Right lung (tissue), 5 donors: ENCODE results near the gene ARHGAP1. TPM values are rescaled to one million over a fixed set of nuclear protein-coding genes. Genes with fewer than 3 reads are reported as not detected.

ENCODE experiments used
- DNase-seq, 2 donors: peaks; one replicate each; pipeline ENCODE4 v3.0.0-alpha.2; 2013
- polyA plus RNA-seq, 5 donors: library from polyadenylated mRNA; unstranded; fragments of 120-200 nt; gene quantifications; one replicate each; pipeline versions ENCODE4 v1.2.1 to v1.2.3, GENCODE V29; 2013; ENCODE audit warnings: inconsistent platforms in 1 of 5, low replicate concordance in 1 of 5; ENCODE audit not compliant: insufficient read length in 5 of 5, insufficient read depth in 1 of 5

ARHGAP1 gene
- polyA plus RNA-seq, 5 donors, result 52.2 to 74.0 (median 60.2) TPM

GRCh38 chr11:46643531-46643930, 56.9 kb downstream of the ARHGAP1 start:
- DNase-seq, result no peak

GRCh38 chr11:46642627-46643335, 57.6 kb downstream of the ARHGAP1 start:
- DNase-seq, result no peak

GRCh38 chr11:46641639-46642038, 58.8 kb downstream of the ARHGAP1 start:
- no peak for DNase-seq

- DNase-seq, result no peak
These were observed 60.2 kb downstream of the ARHGAP1 start for GRCh38 chr11:46640036-46640788.

- no peak for DNase-seq
These were observed 61.1 kb downstream of the ARHGAP1 start for GRCh38 chr11:46639197-46639839.

GRCh38 chr11:46637546-46637945, 62.9 kb downstream of the ARHGAP1 start:
- DNase-seq, result no peak

GRCh38 chr11:46635557-46636139, 64.8 kb downstream of the ARHGAP1 start:
- DNase-seq, result no peak

GRCh38 chr11:46633291-46634217, 66.9 kb downstream of the ARHGAP1 start:
- DNase-seq, result no peak

GRCh38 chr11:46632502-46632901, 67.9 kb downstream of the ARHGAP1 start:
- no peak for DNase-seq

GRCh38 chr11:46631676-46632075, 68.7 kb downstream of the ARHGAP1 start:
- no peak for DNase-seq

- no peak for DNase-seq
These were observed 70.2 kb downstream of the ARHGAP1 start for GRCh38 chr11:46630237-46630636.

GRCh38 chr11:46628961-46629360, 71.5 kb downstream of the ARHGAP1 start:
- DNase-seq, result no peak

Other genes with a start within 250 kb of the ARHGAP1 start
- gene AMBRA1, start 106.6 kb downstream of the ARHGAP1 start, polyA plus RNA-seq, result 10 to 100 TPM; 18.6 to 24.3 (median 20.7) TPM
- gene HARBI1, start 83.4 kb downstream of the ARHGAP1 start, polyA plus RNA-seq, result 1 to 10 TPM; 2.5 to 3.7 (median 3.1) TPM
- gene ATG13, start 83.1 kb downstream of the ARHGAP1 start, polyA plus RNA-seq, result 10 to 100 TPM; 47.6 to 56.6 (median 49.5) TPM
- 10 to 100 TPM in 3 of 5 donors, 1 to 10 TPM in 2; 8.7 to 12.5 (median 10.9) TPM for gene ZNF408, start 412 bp upstream of the ARHGAP1 start, polyA plus RNA-seq
- gene F2, start 18.6 kb upstream of the ARHGAP1 start, polyA plus RNA-seq, result 1 to 10 TPM in 1 of 5 donors, under 1 TPM in 1, not detected in 3; 0.09 to 2.1 TPM
- 100 to 1,000 TPM in 2 of 5 donors, 10 to 100 TPM in 3; 62.4 to 138 (median 99.3) TPM for gene CKAP5, start 145.7 kb upstream of the ARHGAP1 start, polyA plus RNA-seq
- 10 to 100 TPM; 20.1 to 36.0 (median 24.2) TPM for gene LRP4, start 217.9 kb upstream of the ARHGAP1 start, polyA plus RNA-seq
- 10 to 100 TPM; 43.7 to 52.7 (median 50.9) TPM for gene CSTPP1, start 236.1 kb upstream of the ARHGAP1 start, polyA plus RNA-seq